ENCODE data around the gene JSRP1. TPM values are rescaled to one million over a fixed set of nuclear protein-coding genes. Genes with fewer than 3 reads are reported as not detected.
"Not testable (repeated sequence)": the region's sequence is repeated elsewhere in the genome, so short reads cannot be mapped to it uniquely, and the experiment has no call there.

JSRP1 gene
- total RNA-seq, 4 donors from 2014 or later = not detected

- 86 to 87% methylated on average over 18 to 20 of the region's 20 CpGs for WGBS, 2 donors
- Histone ChIP-seq H3K4me3 (no peak overlapping the region), H3K9me3 (no peaks in the 10 kb centered on the region), H3K4me1 (peaks cover 0 to 39% (median 25%) of the 10 kb centered on the region in 4 donors), H3K36me3 (no peaks in the 10 kb centered on the region), H3K27ac (no peak overlapping the region), H3K27me3 (peaks cover 0 to 30% of the 10 kb centered on the region in 2 donors)
- no peak for TF ChIP-seq CTCF (IDR thresholded peaks at IDR 0.05)
- no peak for TF ChIP-seq POLR2A (IDR thresholded peaks at IDR 0.05)
- TF ChIP-seq EP300 (IDR thresholded peaks at IDR 0.05) = no peak
- DNase-seq (ENCODE audit: low spot score in 2 of 2) = no peak
Observed at GRCh38 chr19:2286402-2287140, 30.4 kb upstream of the JSRP1 start.

- H3K4me1 ChIP-seq = peaks cover 0 to 24% (median 13%) of the 10 kb centered on the region in 4 donors
Observed at GRCh38 chr19:2283835-2284507, 27.8 kb upstream of the JSRP1 start.

GRCh38 chr19:2282862-2283237 is 26.6 kb upstream of the JSRP1 start:
- TF ChIP-seq POLR2A (IDR thresholded peaks at IDR 0.05) = no peak
- TF ChIP-seq EP300 (IDR thresholded peaks at IDR 0.05) = no peak
- TF ChIP-seq CTCF (IDR thresholded peaks at IDR 0.05) = no peak
- Histone ChIP-seq H3K9me3 (no peaks in the 10 kb centered on the region), H3K27me3 (no peaks in the 10 kb centered on the region), H3K36me3 (no peaks in the 10 kb centered on the region), H3K4me3 (peak overlapping the region in 1 of 4 donors; percentile 40), H3K27ac (no peak overlapping the region), H3K4me1 (peaks cover 0 to 26% (median 13%) of the 10 kb centered on the region in 4 donors)
- WGBS, 2 donors = 69 to 72% methylated on average over 11 of the region's 11 CpGs
- DNase-seq (ENCODE audit: low spot score in 2 of 2) = no peak

More at GRCh38 chr19:2283835-2284507, 27.8 kb upstream of the JSRP1 start:
- WGBS, 2 donors = 94% methylated on average over 5 to 8 of the region's 8 CpGs
- TF ChIP-seq EP300 (IDR thresholded peaks at IDR 0.05) = no peak
- TF ChIP-seq CTCF (IDR thresholded peaks at IDR 0.05) = no peak
- TF ChIP-seq POLR2A (IDR thresholded peaks at IDR 0.05) = no peak
- H3K27ac ChIP-seq = no peak overlapping the region
- no peaks in the 10 kb centered on the region for H3K9me3 ChIP-seq
- H3K4me3 ChIP-seq = no peak overlapping the region
- DNase-seq (ENCODE audit: low spot score in 2 of 2) = no peak
- peaks cover 0 to 6% of the 10 kb centered on the region in 2 donors for H3K27me3 ChIP-seq
- H3K36me3 ChIP-seq = no peaks in the 10 kb centered on the region

- 8 to 15% methylated on average over 20 to 36 of the region's 41 CpGs for WGBS, 2 donors
- peak; percentile 41 to 65 for DNase-seq (ENCODE audit: low spot score in 2 of 2)
- peak within 1 kb of the TSS; percentile 4 to 44 (median 24) for H3K4me3 ChIP-seq
- no peak for TF ChIP-seq CTCF (IDR thresholded peaks at IDR 0.05)
- peak in 1 of 2 donors; percentile 34 for TF ChIP-seq POLR2A (IDR thresholded peaks at IDR 0.05)
- peak in 1 of 2 donors; percentile 62 for TF ChIP-seq EP300 (IDR thresholded peaks at IDR 0.05)
- peaks cover 0 to 26% (median 13%) of the 10 kb centered on the region in 4 donors for H3K4me1 ChIP-seq
- no peaks in the 10 kb centered on the region for H3K27me3 ChIP-seq
- H3K9me3 ChIP-seq = no peaks in the 10 kb centered on the region
- no peaks in the 10 kb centered on the region for H3K36me3 ChIP-seq
- peak within 1 kb of the TSS in 3 of 4 donors; percentile 42 to 75 (median 64) for H3K27ac ChIP-seq
Observed at GRCh38 chr19:2282062-2282861, 26.0 kb upstream of the JSRP1 start, which contains the start of gene PEAK3. Gene PEAK3, minus strand, starts transcription at chr19:2282175. Its CDS starts 1,244 bp downstream, at chr19:2280931.

- Histone ChIP-seq H3K27ac (peak overlapping the region in 3 of 4 donors; percentile 42 to 75 (median 64)), H3K4me3 (peak overlapping the region; percentile 4 to 44 (median 24))
Observed at GRCh38 chr19:2281265-2282061, 25.2 kb upstream of the JSRP1 start.

More at GRCh38 chr19:2281265-2282061, 25.2 kb upstream of the JSRP1 start:
- DNase-seq (ENCODE audit: low spot score in 2 of 2); H3K36me3 ChIP-seq; H3K27me3 ChIP-seq; H3K9me3 ChIP-seq: not testable (repeated sequence)
- 30% methylated on average over 8 of the region's 16 CpGs for WGBS, 2 donors
- H3K4me1 ChIP-seq = peaks cover 0 to 34% (median 14%) of the 10 kb centered on the region in 4 donors
